Inflammatory macrophage treated with lipopolysaccharide for 4 hours (primary cell): ENCODE data around the gene FBLN2.

ENCODE experiments used
- DNase-seq: peaks from one replicate; pipeline ENCODE4 v3.0.0-alpha.2; 2020

Gene FBLN2

DNA sequence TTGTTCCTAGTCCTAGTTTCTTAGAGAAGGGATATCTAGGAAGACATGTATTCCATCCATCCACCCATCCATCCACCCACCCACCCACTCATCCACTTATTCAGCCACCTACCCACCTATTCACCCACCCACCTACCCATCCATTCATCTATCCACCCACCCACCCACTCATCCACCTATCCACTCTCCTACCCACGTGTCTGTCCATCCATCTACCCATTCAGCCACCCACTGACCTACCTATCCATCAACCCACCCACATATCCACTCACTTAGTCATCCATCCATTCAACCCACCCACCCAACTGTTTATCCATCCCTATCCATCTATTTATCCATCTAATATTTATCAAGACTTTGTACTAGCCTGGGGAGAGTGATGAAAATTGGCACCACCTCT is 120.5 kb downstream of the FBLN2 start:
- DNase-seq = no peak

GRCh38 chr3:13670292-13670691 is 121.4 kb downstream of the FBLN2 start:
- no peak for DNase-seq

GRCh38 chr3:13671482-13672233 is 122.7 kb downstream of the FBLN2 start:
- no peak for DNase-seq

- DNase-seq = no peak
Measured at GRCh38 chr3:13673207-13673606, 124.3 kb downstream of the FBLN2 start.

DNA sequence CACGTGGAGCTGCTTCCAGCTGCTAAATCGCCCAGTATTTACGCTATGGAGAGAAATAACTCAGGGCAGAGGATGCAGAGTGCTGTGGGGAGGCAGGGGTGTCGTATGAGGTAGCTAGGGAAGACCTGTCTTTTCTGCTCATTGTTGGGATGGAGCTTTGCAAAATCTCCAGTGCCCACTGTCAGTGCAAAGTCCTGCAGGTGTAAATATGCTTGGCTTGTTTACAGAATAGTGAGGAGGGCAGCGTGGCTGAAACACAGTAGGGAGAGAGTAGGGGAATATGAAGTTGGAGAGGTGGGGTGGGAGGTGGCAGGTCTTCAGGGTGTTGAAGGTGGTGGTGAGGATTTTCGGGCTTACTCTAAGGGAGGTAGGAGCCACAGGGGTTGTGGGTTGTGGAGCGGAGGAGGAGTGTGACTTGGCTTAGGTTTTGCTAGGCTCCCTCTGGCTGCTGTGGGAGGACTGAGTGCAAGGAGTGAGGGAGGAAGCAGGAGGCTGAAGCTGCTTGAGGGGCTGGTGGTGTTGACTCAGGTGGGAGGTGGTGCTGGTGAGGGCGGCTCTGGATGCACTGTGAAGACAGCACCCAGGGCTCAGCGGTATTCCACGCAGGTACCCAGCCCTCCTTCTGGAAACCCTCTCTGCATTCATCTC is 125.7 kb downstream of the FBLN2 start:
- no peak for DNase-seq

GRCh38 chr3:13676356-13677017 is 127.6 kb downstream of the FBLN2 start:
- no peak for DNase-seq

DNA sequence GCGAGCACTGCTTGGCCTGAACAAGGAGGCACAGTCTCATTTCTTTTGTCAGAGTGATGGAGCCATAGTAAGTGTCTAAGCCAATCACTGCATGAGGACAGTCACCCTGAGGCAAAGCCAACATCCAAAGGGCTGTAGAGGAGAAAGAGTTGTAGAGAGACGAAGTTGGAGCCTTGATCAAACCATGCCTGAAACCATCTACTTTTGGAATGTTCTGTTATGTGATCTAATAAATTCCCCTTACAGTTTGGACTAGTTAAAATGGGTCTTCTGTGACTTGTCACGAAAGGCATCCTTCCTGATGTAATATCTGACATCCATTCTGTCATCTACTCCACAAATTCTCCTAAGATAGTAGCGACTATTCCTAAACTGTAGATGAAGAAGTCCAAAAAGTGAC is 128.3 kb downstream of the FBLN2 start:
- no peak for DNase-seq

- DNase-seq = no peak
Measured at GRCh38 chr3:13681931-13682330, 133.0 kb downstream of the FBLN2 start.

GRCh38 chr3:13682331-13683013 is 133.5 kb downstream of the FBLN2 start:
- no peak for DNase-seq

- no peak for DNase-seq
Measured at GRCh38 chr3:13683288-13683687, 134.4 kb downstream of the FBLN2 start.

DNA sequence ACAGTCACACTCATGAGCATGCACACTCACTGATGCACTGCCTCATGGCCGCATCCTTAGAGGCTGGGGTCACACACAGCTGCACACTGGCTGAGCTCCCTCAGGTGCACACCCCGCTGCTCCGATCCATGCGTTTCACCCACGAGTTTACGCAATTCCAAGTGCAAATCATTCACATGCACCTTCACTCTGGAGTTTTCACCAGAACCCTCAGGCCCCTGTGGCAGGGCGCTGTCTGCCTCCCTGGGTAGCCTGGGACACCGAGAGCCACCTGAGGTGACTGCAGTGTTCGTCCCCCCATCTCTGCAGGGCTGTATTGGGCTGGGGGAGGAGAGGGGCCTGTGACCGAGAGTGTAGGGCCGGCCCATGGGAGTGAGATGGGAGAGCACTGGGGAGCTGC is 134.8 kb downstream of the FBLN2 start:
- no peak for DNase-seq

- no peak for DNase-seq
Measured at GRCh38 chr3:13684350-13684749, 135.4 kb downstream of the FBLN2 start.

DNA sequence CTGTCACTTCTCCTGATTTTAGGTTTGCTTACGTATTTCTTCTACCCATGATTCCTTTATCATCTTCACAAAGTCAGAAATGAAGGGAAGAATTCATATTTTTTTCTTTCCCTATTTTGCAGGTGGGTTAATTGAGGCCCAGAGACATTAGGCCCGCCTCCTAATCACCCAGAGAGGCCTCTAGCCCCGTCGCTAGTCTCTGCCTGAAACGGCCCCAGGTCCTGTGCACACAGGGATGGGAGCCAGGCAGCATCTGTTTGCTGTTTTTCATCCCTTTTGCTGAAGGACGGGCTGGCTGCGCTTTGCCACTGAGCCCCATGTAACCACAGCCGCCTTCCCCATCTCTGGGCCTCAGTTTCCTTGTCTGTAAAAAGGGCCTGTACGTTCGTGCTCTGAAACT is 135.9 kb downstream of the FBLN2 start:
- DNase-seq = no peak

DNA sequence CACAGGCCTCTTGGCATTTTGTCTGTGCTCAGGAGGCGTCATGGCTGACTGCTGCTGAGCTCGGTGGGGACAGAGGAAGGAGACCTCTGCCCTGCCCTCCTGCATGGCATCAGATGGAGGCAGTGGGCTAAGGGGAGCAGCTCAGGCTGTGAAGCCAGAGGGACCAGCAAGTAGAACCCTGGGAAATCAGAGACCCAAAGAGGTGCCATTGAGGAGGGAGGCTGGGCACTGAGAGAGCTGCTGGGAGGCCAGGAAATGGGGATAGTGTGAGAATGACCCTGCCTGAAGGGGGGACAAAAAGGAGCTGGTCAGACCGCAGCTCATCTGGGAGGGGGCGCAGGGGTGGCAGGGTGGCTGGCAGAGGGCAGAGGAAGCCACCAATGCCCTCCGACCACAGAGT is 136.8 kb downstream of the FBLN2 start:
- DNase-seq = no peak

- no peak for DNase-seq
Measured at GRCh38 chr3:13686367-13687160, 137.6 kb downstream of the FBLN2 start.

- DNase-seq = no peak
Measured at GRCh38 chr3:13687517-13687943, 138.6 kb downstream of the FBLN2 start.
